AG10803 (cell line): ENCODE data around the gene SPATA22.
"Not testable (repeated sequence)": the region's sequence is repeated elsewhere in the genome, so short reads cannot be mapped to it uniquely, and the experiment has no call there.

Source experiments
- DNase-seq: peaks from one replicate; pipeline ENCODE4 v3.0.0; 2010; ENCODE audit warnings: low read depth
- H3K4me3 ChIP-seq: 2 replicates; pipeline ENCODE4 v1.5.1; 2011; ENCODE audit warnings: mild to moderate bottlenecking, low read length, control low read depth
- TF ChIP-seq, protein P1 (sequence below): conservative IDR thresholded peaks from 2 replicates; pipeline ENCODE4 v1.5.1; 2011; ENCODE audit warnings: mild to moderate bottlenecking, low read length, control low read depth, inconsistent platforms

SPATA22 gene

DNA sequence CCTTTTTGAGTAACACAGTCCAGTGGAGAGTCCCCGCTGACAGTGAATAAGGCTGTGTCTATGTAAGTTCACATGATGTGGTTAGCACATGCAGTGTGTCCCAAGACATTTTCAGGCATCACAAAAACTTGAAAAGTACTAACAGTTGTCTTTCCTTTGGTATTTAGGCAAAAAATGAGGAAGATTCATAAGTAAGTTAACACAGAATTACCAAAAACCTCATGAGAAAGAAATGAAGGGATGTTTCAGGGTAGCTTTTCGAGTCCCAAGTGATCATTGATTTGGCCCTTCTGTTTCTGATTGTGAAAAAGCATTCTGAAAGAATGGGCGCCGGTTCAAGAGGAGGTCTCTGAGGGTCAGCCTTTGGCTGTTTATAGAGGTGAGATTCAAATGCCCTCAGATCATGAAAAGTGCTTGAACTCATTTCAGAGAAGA is 3.6 kb upstream of the SPATA22 start:
- no peak overlapping the region for H3K4me3 ChIP-seq
- DNase-seq: no peak
- TF ChIP-seq, protein P1, sequence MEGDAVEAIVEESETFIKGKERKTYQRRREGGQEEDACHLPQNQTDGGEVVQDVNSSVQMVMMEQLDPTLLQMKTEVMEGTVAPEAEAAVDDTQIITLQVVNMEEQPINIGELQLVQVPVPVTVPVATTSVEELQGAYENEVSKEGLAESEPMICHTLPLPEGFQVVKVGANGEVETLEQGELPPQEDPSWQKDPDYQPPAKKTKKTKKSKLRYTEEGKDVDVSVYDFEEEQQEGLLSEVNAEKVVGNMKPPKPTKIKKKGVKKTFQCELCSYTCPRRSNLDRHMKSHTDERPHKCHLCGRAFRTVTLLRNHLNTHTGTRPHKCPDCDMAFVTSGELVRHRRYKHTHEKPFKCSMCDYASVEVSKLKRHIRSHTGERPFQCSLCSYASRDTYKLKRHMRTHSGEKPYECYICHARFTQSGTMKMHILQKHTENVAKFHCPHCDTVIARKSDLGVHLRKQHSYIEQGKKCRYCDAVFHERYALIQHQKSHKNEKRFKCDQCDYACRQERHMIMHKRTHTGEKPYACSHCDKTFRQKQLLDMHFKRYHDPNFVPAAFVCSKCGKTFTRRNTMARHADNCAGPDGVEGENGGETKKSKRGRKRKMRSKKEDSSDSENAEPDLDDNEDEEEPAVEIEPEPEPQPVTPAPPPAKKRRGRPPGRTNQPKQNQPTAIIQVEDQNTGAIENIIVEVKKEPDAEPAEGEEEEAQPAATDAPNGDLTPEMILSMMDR: no peak

GRCh38 chr17:3474212-3474611 is 2.6 kb upstream of the SPATA22 start:
- peak; percentile 21 for DNase-seq

GRCh38 chr17:3472137-3472536 is 518 bp upstream of the SPATA22 start:
- no peak overlapping the region for H3K4me3 ChIP-seq
- no peak for DNase-seq
- TF ChIP-seq, protein P1: no peak

More at GRCh38 chr17:3474212-3474611, 2.6 kb upstream of the SPATA22 start:
- TF ChIP-seq, protein P1: no peak
- no peak overlapping the region for H3K4me3 ChIP-seq

- TF ChIP-seq, protein P1: no peak
- no peak for DNase-seq
- no peak overlapping the region for H3K4me3 ChIP-seq
These were observed 2.1 kb downstream of the SPATA22 start for GRCh38 chr17:3469529-3469928.

DNA sequence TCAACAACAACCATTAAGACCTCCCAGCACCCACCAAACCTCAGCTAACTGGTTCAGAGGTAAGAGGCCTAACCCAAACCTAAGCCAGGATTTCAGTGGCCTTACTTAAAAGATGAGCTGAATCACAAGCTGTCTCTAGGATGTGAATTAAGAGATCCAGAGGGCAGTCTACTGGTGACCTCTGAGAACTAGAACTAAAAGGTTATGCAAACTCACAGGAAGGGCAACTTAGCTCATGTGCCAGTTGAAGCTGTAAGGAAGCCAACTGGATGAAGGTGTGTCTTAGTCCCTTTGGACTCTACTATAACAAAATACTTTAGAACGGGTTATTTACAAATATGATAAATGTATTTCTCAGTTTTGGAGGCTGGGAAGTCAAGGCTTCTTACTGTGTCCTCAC is 5.3 kb downstream of the SPATA22 start:
- DNase-seq, H3K4me3 ChIP-seq: not testable (repeated sequence)

GRCh38 chr17:3448059-3448665 is 23.5 kb downstream of the SPATA22 start:
- DNase-seq: no peak
- H3K4me3 ChIP-seq: no peak overlapping the region
- TF ChIP-seq, protein P1: no peak

DNA sequence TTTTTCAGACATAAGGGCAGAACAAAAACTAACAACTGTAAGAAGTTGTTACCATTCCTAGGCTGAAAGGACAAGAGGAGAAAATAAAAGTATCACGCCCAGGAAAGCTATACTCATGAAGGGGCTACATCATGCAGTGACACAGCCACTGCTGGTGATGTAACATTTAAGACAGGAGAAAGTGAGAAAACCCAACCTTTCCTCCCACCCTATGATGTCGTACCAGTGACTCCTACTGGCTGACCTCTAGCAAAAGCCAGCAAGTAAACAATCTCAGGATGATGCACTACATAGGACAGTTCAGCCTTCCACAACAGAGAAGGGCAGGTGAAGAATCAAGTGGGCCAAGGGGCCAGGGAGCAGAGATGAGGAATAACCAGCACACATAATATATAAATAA is 24.0 kb downstream of the SPATA22 start:
- TF ChIP-seq, protein P1: no peak
- no peak overlapping the region for H3K4me3 ChIP-seq
- no peak for DNase-seq
